ENCODE measurements around the gene BTAF1.

- TF ChIP-seq POLR2A (IDR thresholded peaks at IDR 0.05; ENCODE audit: low read length) (no peak), GATA1 (IDR thresholded peaks at IDR 0.05; ENCODE audit: low read depth, low read length) (no peak)
Measured at GRCh38 chr10:92009445-92009844, 85.9 kb downstream of the BTAF1 start.

Data from erythroblast (primary cell).